DND-41 (cell line): Measurements from ENCODE around the gene CORT.
"Not testable (repeated sequence)": the region's sequence is repeated elsewhere in the genome, so short reads cannot be mapped to it uniquely, and the experiment has no call there.

Experiments
- ATAC-seq: fragments of 200-7000 bp; cut with Tn5 transposase; 3 replicates; pipeline ENCODE4 v1.9.1; 2021; ENCODE audit warnings: low read depth; ENCODE audit not compliant: insufficient read depth
- DNase-seq: peaks from one replicate; pipeline ENCODE4 v3.0.0-alpha.2; 2020
- H2AFZ ChIP-seq: 2 replicates; pipeline ENCODE4 v1.6.0; 2012; ENCODE audit warnings: low read depth, low read length
- H3K27ac ChIP-seq: 2 replicates; pipeline ENCODE4 v1.5.1; 2012; ENCODE audit warnings: low read length, inconsistent platforms
- H3K27me3 ChIP-seq: fragments of 200-600 bp; sonication (generic); 2 replicates; pipeline ENCODE4 v1.6.0; 2012; ENCODE audit warnings: low read length, mild to moderate bottlenecking, inconsistent platforms; ENCODE audit not compliant: insufficient read depth, poor library complexity
- H3K36me3 ChIP-seq: 2 replicates; pipeline ENCODE4 v1.5.1; 2012; ENCODE audit warnings: low read length, inconsistent platforms; ENCODE audit not compliant: insufficient read depth
- H3K4me1 ChIP-seq: 2 replicates; pipeline ENCODE4 v1.5.1; 2012; ENCODE audit warnings: mild to moderate bottlenecking, low read length; ENCODE audit not compliant: insufficient read depth
- H3K4me2 ChIP-seq: 2 replicates; pipeline ENCODE4 v1.6.0; 2012; ENCODE audit warnings: mild to moderate bottlenecking, moderate library complexity, low read length, inconsistent platforms; ENCODE audit not compliant: insufficient read depth
- H3K4me3 ChIP-seq, 2 experiments: fragments of 200-600 bp in 1 of 2; shearing (Covaris generic) in 1 of 2; 2 replicates each; pipeline ENCODE4 v1.5.1; 2012 to 2016; ENCODE audit warnings: inconsistent platforms in 2 of 2, low read length in 2 of 2, mild to moderate bottlenecking in 2 of 2, low read depth in 1 of 2, moderate library complexity in 1 of 2
- H3K79me2 ChIP-seq: 2 replicates; pipeline ENCODE4 v1.6.0; 2012; ENCODE audit warnings: low read length, inconsistent platforms; ENCODE audit not compliant: insufficient read depth
- H3K9ac ChIP-seq: 2 replicates; pipeline ENCODE4 v1.6.0; 2012; ENCODE audit warnings: low read depth, mild to moderate bottlenecking, inconsistent platforms, low read length, moderate library complexity
- H3K9me3 ChIP-seq: 2 replicates; pipeline ENCODE4 v1.5.1; 2012; ENCODE audit warnings: low read length, moderate library complexity, mild to moderate bottlenecking, inconsistent platforms; ENCODE audit not compliant: insufficient read depth, severe bottlenecking
- H4K20me1 ChIP-seq: 2 replicates; pipeline ENCODE4 v1.6.0; 2012; ENCODE audit warnings: low read length; ENCODE audit not compliant: insufficient read depth
- CTCF ChIP-seq: IDR thresholded peaks from 2 replicates; pipeline ENCODE4 v1.5.1; 2012; ENCODE audit warnings: borderline replicate concordance, low read length, moderate library complexity, mild to moderate bottlenecking; ENCODE audit not compliant: poor library complexity, severe bottlenecking; ENCODE audit errors: extremely low read depth
- EZH2 ChIP-seq: IDR thresholded peaks from 3 replicates; pipeline ENCODE4 v1.6.1; 2012; ENCODE audit warnings: borderline replicate concordance, low read depth, mild to moderate bottlenecking, moderate library complexity, low read length, inconsistent platforms; ENCODE audit not compliant: severe bottlenecking

Gene CORT

GRCh38 chr1:10419351-10419750, 30.5 kb upstream of the CORT start:
- Histone ChIP-seq H3K36me3 (peaks cover 68% of the 10 kb centered on the region), H3K4me1 (no peaks in the 10 kb centered on the region), H3K9ac (no peak overlapping the region), H3K27me3 (no peaks in the 10 kb centered on the region), H3K4me2 (no peak overlapping the region), H3K79me2 (no peaks in the 10 kb centered on the region), H4K20me1 (peaks cover 5% of the 10 kb centered on the region; the same call in 1 of the 2 replicates), H3K9me3 (no peaks in the 10 kb centered on the region), H3K27ac (no peak overlapping the region), H3K4me3 (no peak overlapping the region), H2AFZ (no peak overlapping the region)
- TF ChIP-seq EZH2 (no peak), CTCF (no peak)
- ATAC-seq (no peak), DNase-seq (no peak)

GRCh38 chr1:10421637-10422036, 28.2 kb upstream of the CORT start:
- no peaks in the 10 kb centered on the region for H3K79me2 ChIP-seq
- ATAC-seq = no peak
- H2AFZ ChIP-seq = no peak overlapping the region
- no peak for TF ChIP-seq EZH2
- no peak for TF ChIP-seq CTCF
- DNase-seq = no peak
- no peaks in the 10 kb centered on the region for H3K27me3 ChIP-seq
- H3K36me3 ChIP-seq = peaks cover 47% of the 10 kb centered on the region
- H3K9me3 ChIP-seq = no peaks in the 10 kb centered on the region
- H4K20me1 ChIP-seq = peaks cover 5% of the 10 kb centered on the region; the same call in 1 of the 2 replicates
- no peak overlapping the region for H3K9ac ChIP-seq
- no peak overlapping the region for H3K4me3 ChIP-seq
- H3K27ac ChIP-seq = no peak overlapping the region
- no peaks in the 10 kb centered on the region for H3K4me1 ChIP-seq
- H3K4me2 ChIP-seq = no peak overlapping the region

GRCh38 chr1:10424034-10424433, 25.8 kb upstream of the CORT start:
- TF ChIP-seq CTCF = no peak
- no peak for TF ChIP-seq EZH2
- Histone ChIP-seq H3K27me3 (no peaks in the 10 kb centered on the region), H3K4me1 (peaks cover 12% of the 10 kb centered on the region), H3K27ac (no peak overlapping the region), H3K4me3 (no peak overlapping the region), H2AFZ (no peak overlapping the region), H3K79me2 (no peaks in the 10 kb centered on the region), H4K20me1 (no peaks in the 10 kb centered on the region), H3K9ac (no peak overlapping the region), H3K4me2 (no peak overlapping the region), H3K36me3 (peaks cover 24% of the 10 kb centered on the region), H3K9me3 (no peaks in the 10 kb centered on the region)
- no peak for ATAC-seq
- no peak for DNase-seq

- Histone ChIP-seq H3K4me2 (no peak overlapping the region), H2AFZ (no peak overlapping the region), H3K79me2 (no peaks in the 10 kb centered on the region), H3K9ac (no peak overlapping the region), H3K27me3 (no peaks in the 10 kb centered on the region), H3K4me1 (peaks cover 18% of the 10 kb centered on the region), H3K36me3 (peaks cover 18% of the 10 kb centered on the region), H4K20me1 (no peaks in the 10 kb centered on the region), H3K27ac (no peak overlapping the region), H3K4me3 (no peak overlapping the region), H3K9me3 (no peaks in the 10 kb centered on the region)
- ATAC-seq (no peak), DNase-seq (no peak)
- TF ChIP-seq EZH2 (no peak), CTCF (no peak)
These were observed 25.2 kb upstream of the CORT start for GRCh38 chr1:10424651-10425050.

GRCh38 chr1:10425826-10426534, 23.9 kb upstream of the CORT start:
- not testable (repeated sequence) for H3K9me3 ChIP-seq, H3K79me2 ChIP-seq, H3K4me3 ChIP-seq, H4K20me1 ChIP-seq, DNase-seq, ATAC-seq, H3K27me3 ChIP-seq, H3K4me2 ChIP-seq, H3K27ac ChIP-seq, H2AFZ ChIP-seq, H3K36me3 ChIP-seq, H3K9ac ChIP-seq
- peaks cover 23% of the 10 kb centered on the region for H3K4me1 ChIP-seq
